Gastroesophageal sphincter (tissue), 4 donors: ENCODE results near the gene JPT1. TPM values are rescaled to one million over a fixed set of nuclear protein-coding genes. Genes with fewer than 3 reads are reported as not detected.
A peak's percentile ranks its signal among the peaks of the same experiment; 100 is the strongest.

Experiments
- ATAC-seq: fragments of 150-250 bp; one replicate; pipeline ENCODE4 v1.9.1; 2016; ENCODE audit warnings: mild to moderate bottlenecking, moderate library complexity
- H3K27ac ChIP-seq, 4 donors: fragments of 200-600 bp; sonication (generic) in 3 of 4; 1 replicate in 3 of 4; 2 replicates in 1 of 4; pipeline ENCODE4 v1.5.1; 2016 to 2019
- H3K27me3 ChIP-seq: fragments of 200-600 bp; sonication (generic); one replicate; pipeline ENCODE4 v1.5.1; 2019
- H3K36me3 ChIP-seq, 2 donors: fragments of 200-600 bp; sonication (generic); one replicate each; pipeline ENCODE4 v1.5.1; 2019; ENCODE audit warnings: control low read depth in 1 of 2
- H3K4me1 ChIP-seq, 3 donors: fragments of 200-600 bp; sonication (generic); 1 replicate in 2 of 3; 2 replicates in 1 of 3; pipeline ENCODE4 v1.5.1; 2016 to 2019; ENCODE audit warnings: control low read depth in 2 of 3
- H3K4me3 ChIP-seq, 2 donors: fragments of 200-600 bp; sonication (generic); one replicate each; pipeline ENCODE4 v1.5.1; 2019; ENCODE audit warnings: mild to moderate bottlenecking in 1 of 2, moderate library complexity in 1 of 2
- H3K9me3 ChIP-seq, 3 donors: fragments of 200-600 bp; sonication (generic); one replicate each; pipeline ENCODE4 v1.5.1; 2017 to 2019; ENCODE audit warnings: control low read depth in 2 of 3
- EP300 ChIP-seq: sonication (generic); formaldehyde crosslinking; IDR thresholded peaks from one replicate; pipeline ENCODE4 v1.6.1; 2017; ENCODE audit warnings: antibody characterized with exemption, mild to moderate bottlenecking
- POLR2A ChIP-seq, 2 donors: fragments of 450-650 bp; IDR thresholded peaks; one replicate each; pipeline ENCODE4 v1.6.1; 2017; ENCODE audit warnings: antibody characterized with exemption in 2 of 2, mild to moderate bottlenecking in 2 of 2, moderate library complexity in 1 of 2
- POLR2AphosphoS5 ChIP-seq: sonication (generic); formaldehyde crosslinking; IDR thresholded peaks from one replicate; pipeline ENCODE4 v1.6.1; 2017; ENCODE audit warnings: antibody characterized with exemption
- WGBS, 2 donors: methylation state at CpG; one replicate each; pipeline ENCODE4 v1.1.5; 2018; ENCODE audit warnings: low coverage in 1 of 2; 5-methylcytosine and 5-hydroxymethylcytosine counted together
- total RNA-seq, 4 donors: library from RNA; depleted of rRNA; stranded (reverse); fragments of >200 nt; gene quantifications; one replicate each; pipeline ENCODE4 v1.1.0, GENCODE V29; 2016
- TF ChIP-seq, protein P1 (sequence below), 4 experiments: fragments of 200-600 bp in 2 of 4; fragments of 450-650 bp in 2 of 4; sonication (generic) in 1 of 4; IDR thresholded peaks; one replicate each; pipeline ENCODE4 v1.5.1; 2017 to 2019; ENCODE audit warnings: antibody characterized with exemption in 4 of 4, mild to moderate bottlenecking in 2 of 4, moderate library complexity in 2 of 4

The JPT1 gene
- total RNA-seq, 4 donors from 2014 or later, result 9.3 to 48.5 (median 25.0) TPM

DNA sequence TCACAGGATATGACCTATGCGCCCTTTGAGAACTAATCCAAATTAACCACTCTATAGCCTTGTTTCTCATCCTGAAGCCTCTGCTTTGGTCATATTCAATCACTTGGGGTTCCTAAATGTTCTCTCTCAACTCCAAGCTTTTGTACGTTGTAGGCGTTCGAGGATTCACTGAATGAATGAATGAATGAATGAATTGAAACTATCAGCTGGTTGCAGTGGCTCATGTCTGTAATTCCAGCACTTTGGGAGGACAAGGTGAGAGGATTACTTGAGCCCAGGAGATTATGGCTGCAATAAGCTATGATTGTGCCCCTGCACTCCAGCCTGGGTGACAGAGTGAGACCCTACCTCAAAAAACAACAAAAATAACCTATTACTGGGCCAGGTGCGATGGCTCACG lies 34.3 kb upstream of the JPT1 start:
- no peak for ATAC-seq
- WGBS, 2 donors, result 84 to 89% methylated on average over 5 to 6 of the region's 6 CpGs
- no peaks in the 10 kb centered on the region for H3K36me3 ChIP-seq
- no peaks in the 10 kb centered on the region for H3K9me3 ChIP-seq
- peaks cover 0 to 3% (median 0%) of the 10 kb centered on the region in 3 donors for H3K4me1 ChIP-seq
- no peaks in the 10 kb centered on the region for H3K27me3 ChIP-seq
- TF ChIP-seq, protein P1, sequence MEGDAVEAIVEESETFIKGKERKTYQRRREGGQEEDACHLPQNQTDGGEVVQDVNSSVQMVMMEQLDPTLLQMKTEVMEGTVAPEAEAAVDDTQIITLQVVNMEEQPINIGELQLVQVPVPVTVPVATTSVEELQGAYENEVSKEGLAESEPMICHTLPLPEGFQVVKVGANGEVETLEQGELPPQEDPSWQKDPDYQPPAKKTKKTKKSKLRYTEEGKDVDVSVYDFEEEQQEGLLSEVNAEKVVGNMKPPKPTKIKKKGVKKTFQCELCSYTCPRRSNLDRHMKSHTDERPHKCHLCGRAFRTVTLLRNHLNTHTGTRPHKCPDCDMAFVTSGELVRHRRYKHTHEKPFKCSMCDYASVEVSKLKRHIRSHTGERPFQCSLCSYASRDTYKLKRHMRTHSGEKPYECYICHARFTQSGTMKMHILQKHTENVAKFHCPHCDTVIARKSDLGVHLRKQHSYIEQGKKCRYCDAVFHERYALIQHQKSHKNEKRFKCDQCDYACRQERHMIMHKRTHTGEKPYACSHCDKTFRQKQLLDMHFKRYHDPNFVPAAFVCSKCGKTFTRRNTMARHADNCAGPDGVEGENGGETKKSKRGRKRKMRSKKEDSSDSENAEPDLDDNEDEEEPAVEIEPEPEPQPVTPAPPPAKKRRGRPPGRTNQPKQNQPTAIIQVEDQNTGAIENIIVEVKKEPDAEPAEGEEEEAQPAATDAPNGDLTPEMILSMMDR (IDR thresholded peaks at IDR 0.05), result no peak
- TF ChIP-seq EP300, result no peak
- no peak overlapping the region for H3K27ac ChIP-seq
- no peak overlapping the region for H3K4me3 ChIP-seq

DNA sequence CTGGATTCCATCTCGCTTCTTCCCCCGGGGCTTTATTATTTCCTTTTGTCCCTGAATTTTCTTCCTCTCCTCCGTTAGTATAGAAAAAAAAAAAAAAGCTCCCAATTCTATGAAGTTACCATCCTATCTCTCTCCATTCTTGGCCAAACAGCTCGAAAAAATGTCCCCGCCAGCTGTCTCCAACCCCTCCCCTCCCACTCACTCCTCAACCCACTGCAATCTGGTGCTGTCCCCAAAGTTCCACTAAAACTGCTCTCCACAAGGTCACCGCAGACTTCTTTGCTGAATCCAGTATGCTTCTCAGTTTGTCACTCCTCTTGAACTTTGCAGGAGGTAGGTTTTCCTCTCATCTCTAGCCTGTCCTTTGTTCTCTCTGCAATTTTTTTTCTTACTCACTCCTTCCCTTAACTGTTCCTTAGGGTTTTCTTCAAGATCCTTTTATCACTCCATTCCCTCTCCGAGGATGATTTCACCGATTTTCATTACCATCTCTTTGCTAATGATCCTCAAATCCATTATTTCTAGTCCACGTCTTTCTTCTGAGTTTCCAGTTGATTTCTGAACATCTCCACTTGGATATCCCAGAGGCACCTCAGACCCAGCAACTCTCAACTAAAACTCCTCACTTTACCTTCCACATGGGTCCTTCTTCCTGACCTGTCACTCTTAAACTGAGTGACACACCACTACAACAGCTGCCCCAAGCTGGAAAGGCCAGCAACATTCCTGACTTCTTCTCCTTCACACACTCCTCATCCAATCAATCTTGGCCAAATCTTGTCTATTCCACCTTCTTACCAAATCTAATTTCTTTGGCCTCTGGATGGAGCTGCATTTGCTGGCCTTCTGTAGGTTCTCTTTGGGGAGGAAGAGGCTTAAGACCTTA lies 29.9 kb upstream of the JPT1 start:
- Histone ChIP-seq H3K27ac (peak overlapping the region in 2 of 4 donors; percentile 99), H3K36me3 (peaks cover 0 to 9% of the 10 kb centered on the region in 2 donors), H3K27me3 (no peaks in the 10 kb centered on the region), H3K4me3 (no peak overlapping the region), H3K9me3 (no peaks in the 10 kb centered on the region), H3K4me1 (peaks cover 0 to 32% (median 10%) of the 10 kb centered on the region in 3 donors)
- TF ChIP-seq, protein P1 (IDR thresholded peaks at IDR 0.05), result no peak
- no peak for TF ChIP-seq POLR2AphosphoS5
- no peak for TF ChIP-seq EP300
- no peak for TF ChIP-seq POLR2A (IDR thresholded peaks at IDR 0.05)
- 87 to 91% methylated on average over 6 to 9 of the region's 9 CpGs for WGBS, 2 donors
- no peak for ATAC-seq

DNA sequence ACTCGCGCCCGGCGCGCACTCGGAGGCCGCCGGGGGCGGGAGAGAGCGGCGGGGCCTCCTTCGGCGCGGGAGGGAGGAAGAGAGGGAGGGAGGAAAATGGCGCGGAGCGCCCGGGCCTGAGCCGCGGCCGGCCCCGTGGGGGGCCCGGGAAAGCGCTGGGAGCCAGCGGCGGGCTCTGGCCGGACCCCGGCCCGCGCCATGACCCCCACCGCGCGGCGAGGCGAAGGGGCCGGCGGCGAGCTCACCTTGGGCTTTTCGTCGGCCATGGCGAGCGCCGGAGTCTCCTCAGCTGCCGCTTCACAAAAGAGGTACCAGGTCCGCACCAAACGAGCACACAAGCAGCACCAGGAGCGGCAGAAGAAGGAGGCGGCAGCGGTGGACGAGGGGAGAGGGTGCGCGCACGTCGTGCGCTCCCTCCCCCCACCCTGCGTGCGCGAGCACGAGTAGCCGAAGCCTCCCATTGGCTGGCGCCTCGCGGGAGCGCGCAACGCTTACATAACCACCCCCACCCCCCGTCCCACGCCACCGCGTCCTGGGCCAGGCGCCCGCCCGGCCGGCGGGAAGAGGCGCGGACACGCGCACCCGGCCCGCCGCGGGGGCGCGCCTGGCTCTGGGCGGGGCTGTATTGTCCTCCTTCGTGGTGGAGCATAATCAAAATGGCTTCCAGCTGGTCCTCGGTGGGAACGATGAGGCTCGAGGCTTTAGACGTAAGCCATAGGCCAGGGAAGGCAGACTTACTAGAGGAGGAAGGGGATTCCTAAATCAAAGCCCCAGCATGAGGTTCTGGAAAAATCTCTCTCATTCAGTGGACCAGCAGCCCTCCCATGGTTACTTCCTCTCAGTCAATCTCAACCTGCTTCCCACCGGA lies 28.5 kb upstream of the JPT1 start, which contains the start of gene SUMO2:
TSS of gene SUMO2 (minus strand) at position 391 of the 868 bp plus-strand sequence. CDS start at position 266, 125 bp downstream.
- H3K27ac ChIP-seq, result peak within 1 kb of the TSS; percentile 91 to 100 (median 99)
- ATAC-seq, result peak; percentile 93
- peaks cover 0 to 42% (median 10%) of the 10 kb centered on the region in 3 donors for H3K4me1 ChIP-seq
- WGBS, 2 donors, result 13 to 17% methylated on average over 3 to 7 of the region's 92 CpGs
- no peaks in the 10 kb centered on the region for H3K9me3 ChIP-seq
- TF ChIP-seq, protein P1 (IDR thresholded peaks at IDR 0.05), result peak in 3 of 4 experiments; percentile 49 to 61 (median 56)
- TF ChIP-seq EP300 (no peak), POLR2A (IDR thresholded peaks at IDR 0.05) (peak in 1 of 2 donors; percentile 79), POLR2AphosphoS5 (peak; percentile 59)
- no peaks in the 10 kb centered on the region for H3K27me3 ChIP-seq
- H3K36me3 ChIP-seq, result peaks cover 0 to 19% of the 10 kb centered on the region in 2 donors
- peak within 1 kb of the TSS; percentile 64 to 72 for H3K4me3 ChIP-seq

DNA sequence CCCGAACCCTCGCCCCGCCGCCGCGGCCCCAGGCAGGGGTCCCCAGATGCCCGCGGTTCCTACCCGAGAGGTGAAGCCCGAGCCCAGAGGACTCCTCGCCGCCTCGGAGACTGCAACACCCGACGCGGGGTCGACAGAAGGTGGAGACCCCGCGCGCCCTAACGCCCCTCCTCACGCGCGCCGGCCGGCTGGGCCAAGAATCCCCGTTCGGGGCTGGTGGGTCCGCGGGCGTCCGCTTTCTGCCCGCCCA lies 27.9 kb upstream of the JPT1 start:
- no peak for ATAC-seq
- Histone ChIP-seq H3K27ac (peak overlapping the region; percentile 91 to 100 (median 99)), H3K4me1 (peaks cover 0 to 45% (median 10%) of the 10 kb centered on the region in 3 donors), H3K27me3 (no peaks in the 10 kb centered on the region), H3K4me3 (peak overlapping the region; percentile 64 to 72), H3K36me3 (peaks cover 0 to 24% of the 10 kb centered on the region in 2 donors), H3K9me3 (no peaks in the 10 kb centered on the region)
- no CpG with 5 or more reads among the region's 33 CpGs for WGBS, 2 donors
- TF ChIP-seq, protein P1 (IDR thresholded peaks at IDR 0.05), result no peak
- no peak for TF ChIP-seq POLR2AphosphoS5
- no peak for TF ChIP-seq POLR2A (IDR thresholded peaks at IDR 0.05)
- no peak for TF ChIP-seq EP300
